ENCODE data around the gene PHLDB2. TPM values are rescaled to one million over a fixed set of nuclear protein-coding genes. Genes with fewer than 3 reads are reported as not detected.

PHLDB2 gene
- total RNA-seq, 2 donors from 2014 or later: 20.2 to 48.1 TPM

DNA sequence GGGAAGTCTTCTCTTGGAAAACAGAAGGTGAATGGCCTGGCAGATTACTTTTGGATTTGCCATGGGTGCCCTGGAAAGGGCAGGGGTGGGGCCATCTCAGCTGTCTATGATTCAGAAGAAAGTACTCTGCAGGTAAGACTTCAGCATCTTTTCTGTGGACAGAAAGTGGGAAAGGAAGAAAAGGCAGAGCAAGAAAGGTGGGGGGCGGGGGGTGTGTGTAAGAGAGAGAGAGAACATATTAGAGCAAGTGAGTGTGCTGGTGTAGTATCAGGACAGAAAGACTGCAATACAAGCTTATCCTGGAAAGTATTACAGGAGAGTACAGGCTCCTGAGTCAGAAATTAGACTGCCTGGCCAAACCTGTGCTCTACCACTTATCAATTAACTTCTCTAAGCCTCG, 145.1 kb downstream of the PHLDB2 start:
- DNase-seq (ENCODE audit: low spot score): no peak
- no peaks in the 10 kb centered on the region for H3K9me3 ChIP-seq
- H3K27me3 ChIP-seq: no peaks in the 10 kb centered on the region
- peaks cover 0 to 5% of the 10 kb centered on the region in 2 donors for H3K4me1 ChIP-seq
- H3K27ac ChIP-seq: no peak overlapping the region
- no peak overlapping the region for H3K4me3 ChIP-seq
- TF ChIP-seq CTCF (IDR thresholded peaks at IDR 0.05): no peak
- no peaks in the 10 kb centered on the region for H3K36me3 ChIP-seq

- no peak for TF ChIP-seq CTCF (IDR thresholded peaks at IDR 0.05)
- no peaks in the 10 kb centered on the region for H3K27me3 ChIP-seq
- DNase-seq (ENCODE audit: low spot score): no peak
- peaks cover 0 to under 1% of the 10 kb centered on the region in 2 donors for H3K4me1 ChIP-seq
- no peaks in the 10 kb centered on the region for H3K9me3 ChIP-seq
- no peak overlapping the region for H3K27ac ChIP-seq
- no peak overlapping the region for H3K4me3 ChIP-seq
- H3K36me3 ChIP-seq: no peaks in the 10 kb centered on the region
These were observed 145.6 kb downstream of the PHLDB2 start for GRCh38 chr3:112004669-112005068.

GRCh38 chr3:112005091-112005672, 146.1 kb downstream of the PHLDB2 start:
- DNase-seq (ENCODE audit: low spot score): no peak
- Histone ChIP-seq H3K27ac (no peak overlapping the region), H3K9me3 (no peaks in the 10 kb centered on the region), H3K27me3 (no peaks in the 10 kb centered on the region), H3K36me3 (no peaks in the 10 kb centered on the region), H3K4me3 (no peak overlapping the region), H3K4me1 (no peaks in the 10 kb centered on the region)
- no peak for TF ChIP-seq CTCF (IDR thresholded peaks at IDR 0.05)

DNA sequence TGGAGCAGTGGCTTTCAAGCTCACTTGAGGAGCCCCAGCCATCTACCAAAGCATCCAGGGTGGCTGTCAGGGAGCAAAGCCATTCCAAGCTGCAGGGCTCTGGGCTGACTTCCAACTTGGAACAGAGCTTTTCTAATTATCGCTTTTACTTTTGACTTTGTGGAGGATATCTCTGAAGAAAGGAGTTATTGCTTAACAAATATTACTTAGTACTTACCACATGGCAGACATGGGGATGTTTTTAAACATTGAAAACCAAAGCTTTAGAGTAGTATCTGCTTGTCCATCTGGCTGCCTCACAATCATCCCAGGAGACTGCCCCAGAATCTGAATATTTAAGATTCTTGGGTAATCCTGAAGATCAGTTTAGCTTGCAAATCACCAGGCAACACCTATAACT, 148.6 kb downstream of the PHLDB2 start:
- DNase-seq (ENCODE audit: low spot score): no peak
- H3K4me3 ChIP-seq: no peak overlapping the region
- no peaks in the 10 kb centered on the region for H3K27me3 ChIP-seq
- H3K9me3 ChIP-seq: no peaks in the 10 kb centered on the region
- peaks cover 0 to 22% of the 10 kb centered on the region in 2 donors for H3K4me1 ChIP-seq
- H3K27ac ChIP-seq: no peak overlapping the region
- H3K36me3 ChIP-seq: no peaks in the 10 kb centered on the region
- no peak for TF ChIP-seq CTCF (IDR thresholded peaks at IDR 0.05)

DNA sequence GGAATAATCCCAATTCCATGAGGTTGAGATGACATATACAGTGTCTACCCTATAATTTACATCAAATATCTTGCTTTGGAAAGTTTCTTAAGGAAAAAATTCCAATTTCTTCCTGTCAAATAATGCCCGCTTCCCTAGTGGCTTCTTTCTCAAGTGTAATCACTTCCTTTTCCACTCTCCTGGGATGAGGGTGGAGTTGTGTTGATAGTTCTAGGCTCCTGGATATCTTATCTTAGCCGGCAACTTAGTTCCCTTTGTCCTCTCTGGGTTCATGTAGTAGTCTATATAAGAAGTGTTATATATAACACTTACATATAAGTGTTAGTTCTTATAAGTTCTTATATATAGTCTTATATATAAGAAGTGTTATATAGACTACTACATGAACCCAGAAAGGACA, 150.6 kb downstream of the PHLDB2 start:
- TF ChIP-seq CTCF (IDR thresholded peaks at IDR 0.05): no peak
- no peak overlapping the region for H3K4me3 ChIP-seq
- no peak overlapping the region for H3K27ac ChIP-seq
- no peaks in the 10 kb centered on the region for H3K9me3 ChIP-seq
- H3K4me1 ChIP-seq: peaks cover 0 to 31% of the 10 kb centered on the region in 2 donors
- no peak for DNase-seq (ENCODE audit: low spot score)
- no peaks in the 10 kb centered on the region for H3K36me3 ChIP-seq
- no peaks in the 10 kb centered on the region for H3K27me3 ChIP-seq

DNA sequence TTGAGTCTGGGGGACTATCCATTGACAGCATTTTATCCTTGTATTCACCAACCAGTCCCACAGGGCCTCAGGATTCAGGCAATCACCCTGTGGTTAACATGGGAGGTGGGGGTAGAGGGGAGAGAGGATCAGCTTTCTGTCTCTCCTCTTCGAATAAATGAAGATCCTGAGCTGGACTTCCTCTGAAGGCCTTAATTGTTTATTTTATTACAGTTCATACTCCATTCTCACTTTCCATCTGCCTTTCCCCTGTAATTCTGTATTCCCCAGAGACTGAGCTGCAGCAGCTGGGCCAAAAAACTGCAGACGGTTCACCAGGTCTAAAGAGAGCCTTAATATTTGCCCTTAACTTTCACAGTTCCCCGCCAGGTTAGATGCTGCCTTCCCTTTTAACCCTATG, 151.6 kb downstream of the PHLDB2 start:
- no peak overlapping the region for H3K27ac ChIP-seq
- H3K36me3 ChIP-seq: no peaks in the 10 kb centered on the region
- DNase-seq (ENCODE audit: low spot score): no peak
- peaks cover 0 to 31% of the 10 kb centered on the region in 2 donors for H3K4me1 ChIP-seq
- no peaks in the 10 kb centered on the region for H3K27me3 ChIP-seq
- TF ChIP-seq CTCF (IDR thresholded peaks at IDR 0.05): no peak
- no peaks in the 10 kb centered on the region for H3K9me3 ChIP-seq
- H3K4me3 ChIP-seq: no peak overlapping the region
